GM12878 (cell line): ENCODE measurements around the gene CDCA7. TPM values are rescaled to one million over a fixed set of nuclear protein-coding genes. Genes with fewer than 3 reads are reported as not detected.

Source experiments
- ATAC-seq: fragments of 200-7000 bp; cut with Tn5 transposase; 3 replicates; pipeline ENCODE4 v1.9.1; 2020; ENCODE audit warnings: mild to moderate bottlenecking, moderate library complexity
- BruUV-seq: library from RNA; stranded (reverse); fragments of 400-500 nt; replicated peaks from 2 replicates; lab custom pipeline; 2021; lab: Mats Ljungman, UMichigan
- CTCF ChIA-PET: fragments of 300-600 bp; sonication (Branson Sonifier 250); formaldehyde crosslinking; extraction: SDS; loops from one replicate; lab custom pipeline; 2021; ENCODE audit warnings: inconsistent platforms; lab: Yijun Ruan, JAX
- POLR2A ChIA-PET: fragments of 350-600 bp; formaldehyde crosslinking; extraction: SDS; loops from one replicate; lab custom pipeline; 2021; ENCODE audit warnings: inconsistent platforms; lab: Charles Lee
- RAD21 ChIA-PET: fragments of 300-600 bp; sonication (Branson Sonifier 250); formaldehyde crosslinking; loops from one replicate; lab custom pipeline; 2023; ENCODE audit warnings: antibody characterized with exemption; ENCODE audit not compliant: unreplicated experiment; lab: Charles Lee
- SMC1A ChIA-PET: fragments of 300-600 bp; sonication (Branson Sonifier 250); formaldehyde crosslinking; loops from one replicate; lab custom pipeline; 2023; ENCODE audit not compliant: unreplicated experiment, uncharacterized antibody; lab: Charles Lee
- DNase-seq: peaks from one replicate; pipeline ENCODE4 v3.0.0-alpha.2; 2011; ENCODE audit warnings: low read depth, low spot score
- FAIRE-seq: peaks from 3 replicates; lab custom pipeline; 2011; peaks lifted over from hg19 to GRCh38; lab: Jason Lieb, UNC
- H2AFZ ChIP-seq: 2 replicates; pipeline ENCODE4 v1.6.0; 2011; ENCODE audit warnings: low read depth, low read length, control low read depth; ENCODE audit not compliant: control insufficient read depth
- H3K27ac ChIP-seq: 2 replicates; pipeline ENCODE4 v1.5.1; 2011; ENCODE audit warnings: control low read depth; ENCODE audit not compliant: control insufficient read depth, insufficient read depth
- H3K27me3 ChIP-seq, 2 experiments: replicated peaks in 1 of 2; 2 replicates each; pipeline versions ENCODE4 v1.6.0 to v1.6.1; 2011; ENCODE audit warnings: low read length in 1 of 2; ENCODE audit not compliant: control insufficient read depth in 2 of 2, insufficient read depth in 2 of 2
- H3K36me3 ChIP-seq, 2 experiments: 2 replicates each; pipeline ENCODE4 v1.5.1; 2011; ENCODE audit warnings: low read length in 1 of 2; ENCODE audit not compliant: control insufficient read depth in 2 of 2, insufficient read depth in 2 of 2
- H3K4me1 ChIP-seq: 2 replicates; pipeline ENCODE4 v1.6.1; 2011; ENCODE audit warnings: mild to moderate bottlenecking, low read length, moderate library complexity, mixed read lengths; ENCODE audit not compliant: control insufficient read depth, insufficient read depth
- H3K4me2 ChIP-seq: 2 replicates; pipeline ENCODE4 v1.6.0; 2011; ENCODE audit warnings: control low read depth; ENCODE audit not compliant: control insufficient read depth, insufficient read depth
- H3K4me3 ChIP-seq: fragments of 200-600 bp; sonication (generic); 2 replicates; pipeline ENCODE4 v1.5.1; 2016
- H3K79me2 ChIP-seq: 2 replicates; pipeline ENCODE4 v1.6.0; 2011; ENCODE audit warnings: low read length; ENCODE audit not compliant: control insufficient read depth, insufficient read depth
- H3K9ac ChIP-seq: 2 replicates; pipeline ENCODE4 v1.8.0; 2011; ENCODE audit warnings: low read length, control low read depth, mixed read lengths; ENCODE audit not compliant: control insufficient read depth, insufficient read depth
- H3K9me3 ChIP-seq: replicated peaks from 3 replicates; pipeline ENCODE4 v1.5.1; 2011; ENCODE audit warnings: mild to moderate bottlenecking, low read length; ENCODE audit not compliant: control insufficient read depth, insufficient read depth
- H4K20me1 ChIP-seq: 2 replicates; pipeline ENCODE4 v1.6.0; 2011; ENCODE audit not compliant: control insufficient read depth, insufficient read depth
- CBX3 ChIP-seq: fragments of 200-600 bp; sonication (generic); IDR thresholded peaks from 2 replicates; pipeline ENCODE4 v1.6.1; 2016; ENCODE audit warnings: low read depth, borderline replicate concordance
- CREB1 ChIP-seq: IDR thresholded peaks from 2 replicates; pipeline ENCODE4 v1.6.1; 2012; ENCODE audit warnings: low read depth, mild to moderate bottlenecking, inconsistent platforms
- EGR1 ChIP-seq, 2 experiments: IDR thresholded peaks; 1 replicate in 1 of 2; 2 replicates in 1 of 2; pipeline ENCODE4 v1.6.1; 2011 to 2012; ENCODE audit warnings: low read depth in 2 of 2, low read length in 2 of 2, borderline replicate concordance in 1 of 2, mild to moderate bottlenecking in 1 of 2, moderate library complexity in 1 of 2
- MEF2A ChIP-seq: IDR thresholded peaks from 2 replicates; pipeline ENCODE4 v1.6.1; 2011; ENCODE audit warnings: low read depth, mild to moderate bottlenecking, low read length, moderate library complexity; ENCODE audit not compliant: insufficient read depth
- MXI1 ChIP-seq: fragments of 150-350 bp; IDR thresholded peaks from 2 replicates; pipeline ENCODE4 v1.6.1; 2011; ENCODE audit warnings: low read depth, mild to moderate bottlenecking, inconsistent platforms, low read length, improper control_type of control experiment
- NFXL1 ChIP-seq: fragments of 450-650 bp; IDR thresholded peaks from 2 replicates; pipeline ENCODE4 v1.6.1; 2017; ENCODE audit warnings: antibody characterized with exemption, mild to moderate bottlenecking, borderline replicate concordance
- PAX5 ChIP-seq: IDR thresholded peaks from 2 replicates; pipeline ENCODE4 v1.6.1; 2011; ENCODE audit warnings: low read depth, low read length, borderline replicate concordance
- POLR2A ChIP-seq: IDR thresholded peaks from 2 replicates; pipeline ENCODE4 v1.6.1; 2011; ENCODE audit warnings: low read depth, mild to moderate bottlenecking, low read length
- RELA ChIP-seq: fragments of 450-650 bp; IDR thresholded peaks from 2 replicates; pipeline ENCODE4 v1.8.0; 2014; ENCODE audit warnings: borderline replicate concordance; ENCODE audit not compliant: partially characterized antibody
- SIN3A ChIP-seq: IDR thresholded peaks from 2 replicates; pipeline ENCODE4 v1.6.1; 2012; ENCODE audit warnings: low read depth, low read length, improper control_type of control experiment
- SP1 ChIP-seq: IDR thresholded peaks from one replicate; pipeline ENCODE4 v1.6.1; 2011; ENCODE audit warnings: low read depth, low read length
- TBL1XR1 ChIP-seq: IDR thresholded peaks from 2 replicates; pipeline ENCODE4 v1.6.1; 2012; ENCODE audit warnings: low read depth, low read length, improper control_type of control experiment
- ZNF24 ChIP-seq: fragments of 450-650 bp; IDR thresholded peaks from 2 replicates; pipeline ENCODE4 v1.6.1; 2017; ENCODE audit warnings: antibody characterized with exemption, mild to moderate bottlenecking
- ZNF274 ChIP-seq: IDR thresholded peaks from one replicate; pipeline ENCODE4 v1.8.0; 2011; ENCODE audit not compliant: insufficient read length, insufficient read depth
- ZNF384 ChIP-seq: IDR thresholded peaks from 2 replicates; pipeline ENCODE4 v1.6.1; 2012; ENCODE audit warnings: low read depth, mild to moderate bottlenecking, low read length, improper control_type of control experiment, borderline replicate concordance
- WGBS: methylation state at CpG from one replicate; pipeline ENCODE4 v1.1.6; 2016; ENCODE audit warnings: low lambda C conversion rate; ENCODE audit not compliant: insufficient replicate concordance, insufficient coverage; ENCODE audit errors: missing lambda C conversion rate; 5-methylcytosine and 5-hydroxymethylcytosine counted together
- in situ Hi-C: fragments of 300-500 bp; cut with MboI; formaldehyde crosslinking; loops from 9 replicates; pipeline ENCODE4 v1.14.3; 2018; ENCODE audit warnings: mixed read lengths
- intact Hi-C: fragments of 100-400 bp; cut with micrococcal nuclease; formaldehyde crosslinking; loops from one replicate; pipeline ENCODE4 v1.14.2; 2022; ENCODE audit not compliant: unreplicated experiment
- polyA plus RNA-seq, 11 experiments: library from polyadenylated mRNA; depleted of rRNA in 4 of 11; unstranded in 6 of 11; stranded (reverse) in 5 of 11; fragments of >200 nt; fragmentation: Nextera tagmentation in 4 of 11; fragmentation: Illumina TruSeq in 1 of 11; extraction: Ambion mirVana in 4 of 11; extraction: Trizol in 1 of 11; gene quantifications; 1 replicate in 1 of 11; 2 replicates in 10 of 11; pipeline versions ENCODE4 v1.2.1 to v1.2.3, GENCODE V29; 2011 to 2016; ENCODE audit warnings: inconsistent platforms in 2 of 11, missing spikeins in 2 of 11, low read depth in 1 of 11
- total RNA-seq, 4 experiments: library from RNA; depleted of rRNA in 3 of 4; stranded (reverse); fragments of >200 nt in 3 of 4; fragmentation: Illumina TruSeq in 1 of 4; extraction: Trizol in 1 of 4; gene quantifications; 2 replicates each; pipeline versions ENCODE4 v1.2.1 to v1.2.3, GENCODE V29; 2013 to 2021
- TF ChIP-seq, protein P1 (sequence below): fragments of 450-650 bp; IDR thresholded peaks from 2 replicates; pipeline ENCODE4 v1.6.1; 2017; ENCODE audit warnings: mild to moderate bottlenecking, moderate library complexity
- TF ChIP-seq, protein P2 (sequence below): fragments of 450-650 bp; conservative IDR thresholded peaks from 2 replicates; pipeline ENCODE4 v1.6.1; 2017; ENCODE audit warnings: mild to moderate bottlenecking, moderate library complexity

The CDCA7 gene
- total and polyA plus RNA-seq, 10 of the 15 experiments (the other 5 are each of a cell fraction or from before 2014, with no cell fraction given): 23.5 to 71.3 (median 40.8) TPM

DNA sequence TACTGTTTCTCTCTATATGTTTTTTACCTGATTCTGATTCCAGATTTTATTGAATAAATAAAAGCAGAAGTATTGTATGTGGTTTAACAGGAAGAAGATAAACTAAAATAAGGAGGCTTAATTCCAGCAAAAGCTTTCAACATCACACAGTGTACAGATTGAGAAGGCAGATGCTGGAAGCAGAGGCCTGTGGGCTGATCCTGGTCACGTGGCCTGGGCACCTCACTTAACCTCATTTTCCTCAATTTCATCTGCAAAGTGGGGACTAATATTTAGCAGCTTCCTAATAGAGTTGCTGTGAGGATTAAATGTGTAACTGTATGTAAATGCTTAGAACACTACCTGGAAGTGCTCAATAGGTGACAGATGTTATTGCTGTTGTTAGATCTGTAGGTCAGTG is 58.0 kb downstream of the CDCA7 start:
- H3K79me2 ChIP-seq: no peaks in the 10 kb centered on the region
- H3K27ac ChIP-seq: no peak overlapping the region
- H3K4me3 ChIP-seq: no peak overlapping the region
- H3K4me1 ChIP-seq: no peaks in the 10 kb centered on the region
- intact Hi-C loops (no loop called here), in situ Hi-C loops (no loop called here)
- H3K36me3 ChIP-seq: no peaks in the 10 kb centered on the region
- H3K9me3 ChIP-seq: no peaks in the 10 kb centered on the region
- no peaks in the 10 kb centered on the region for H4K20me1 ChIP-seq
- CTCF ChIA-PET: interaction anchor here (1.0 to 2.2 kb wide), 2 partner anchors 10 to 12 kb away, joined by 4 to 9 read pairs; no protein-coding TSS in a partner anchor
- RAD21 ChIA-PET: no interaction called here
- 0% methylated on average over 1 of the region's 1 CpG for WGBS
- no peak for TF ChIP-seq SIN3A
- TF ChIP-seq, protein P1, sequence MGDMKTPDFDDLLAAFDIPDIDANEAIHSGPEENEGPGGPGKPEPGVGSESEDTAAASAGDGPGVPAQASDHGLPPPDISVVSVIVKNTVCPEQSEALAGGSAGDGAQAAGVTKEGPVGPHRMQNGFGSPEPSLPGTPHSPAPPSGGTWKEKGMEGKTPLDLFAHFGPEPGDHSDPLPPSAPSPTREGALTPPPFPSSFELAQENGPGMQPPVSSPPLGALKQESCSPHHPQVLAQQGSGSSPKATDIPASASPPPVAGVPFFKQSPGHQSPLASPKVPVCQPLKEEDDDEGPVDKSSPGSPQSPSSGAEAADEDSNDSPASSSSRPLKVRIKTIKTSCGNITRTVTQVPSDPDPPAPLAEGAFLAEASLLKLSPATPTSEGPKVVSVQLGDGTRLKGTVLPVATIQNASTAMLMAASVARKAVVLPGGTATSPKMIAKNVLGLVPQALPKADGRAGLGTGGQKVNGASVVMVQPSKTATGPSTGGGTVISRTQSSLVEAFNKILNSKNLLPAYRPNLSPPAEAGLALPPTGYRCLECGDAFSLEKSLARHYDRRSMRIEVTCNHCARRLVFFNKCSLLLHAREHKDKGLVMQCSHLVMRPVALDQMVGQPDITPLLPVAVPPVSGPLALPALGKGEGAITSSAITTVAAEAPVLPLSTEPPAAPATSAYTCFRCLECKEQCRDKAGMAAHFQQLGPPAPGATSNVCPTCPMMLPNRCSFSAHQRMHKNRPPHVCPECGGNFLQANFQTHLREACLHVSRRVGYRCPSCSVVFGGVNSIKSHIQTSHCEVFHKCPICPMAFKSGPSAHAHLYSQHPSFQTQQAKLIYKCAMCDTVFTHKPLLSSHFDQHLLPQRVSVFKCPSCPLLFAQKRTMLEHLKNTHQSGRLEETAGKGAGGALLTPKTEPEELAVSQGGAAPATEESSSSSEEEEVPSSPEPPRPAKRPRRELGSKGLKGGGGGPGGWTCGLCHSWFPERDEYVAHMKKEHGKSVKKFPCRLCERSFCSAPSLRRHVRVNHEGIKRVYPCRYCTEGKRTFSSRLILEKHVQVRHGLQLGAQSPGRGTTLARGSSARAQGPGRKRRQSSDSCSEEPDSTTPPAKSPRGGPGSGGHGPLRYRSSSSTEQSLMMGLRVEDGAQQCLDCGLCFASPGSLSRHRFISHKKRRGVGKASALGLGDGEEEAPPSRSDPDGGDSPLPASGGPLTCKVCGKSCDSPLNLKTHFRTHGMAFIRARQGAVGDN: no peak
- no peak for TF ChIP-seq MXI1
- TF ChIP-seq TBL1XR1: no peak
- TF ChIP-seq EGR1 (IDR thresholded peaks at IDR 0.05; ENCODE audit: borderline replicate concordance in 1 of 2, low read depth in 2 of 2, low read length in 2 of 2): no peak
- no peak for TF ChIP-seq ZNF24
- no peak for TF ChIP-seq POLR2A
- no peak for TF ChIP-seq RELA
- TF ChIP-seq SP1: no peak
- no peak for TF ChIP-seq CREB1
- TF ChIP-seq CBX3: no peak
- no peak for TF ChIP-seq PAX5
- TF ChIP-seq ZNF274: no peak
- no peak for TF ChIP-seq NFXL1
- TF ChIP-seq, protein P2, sequence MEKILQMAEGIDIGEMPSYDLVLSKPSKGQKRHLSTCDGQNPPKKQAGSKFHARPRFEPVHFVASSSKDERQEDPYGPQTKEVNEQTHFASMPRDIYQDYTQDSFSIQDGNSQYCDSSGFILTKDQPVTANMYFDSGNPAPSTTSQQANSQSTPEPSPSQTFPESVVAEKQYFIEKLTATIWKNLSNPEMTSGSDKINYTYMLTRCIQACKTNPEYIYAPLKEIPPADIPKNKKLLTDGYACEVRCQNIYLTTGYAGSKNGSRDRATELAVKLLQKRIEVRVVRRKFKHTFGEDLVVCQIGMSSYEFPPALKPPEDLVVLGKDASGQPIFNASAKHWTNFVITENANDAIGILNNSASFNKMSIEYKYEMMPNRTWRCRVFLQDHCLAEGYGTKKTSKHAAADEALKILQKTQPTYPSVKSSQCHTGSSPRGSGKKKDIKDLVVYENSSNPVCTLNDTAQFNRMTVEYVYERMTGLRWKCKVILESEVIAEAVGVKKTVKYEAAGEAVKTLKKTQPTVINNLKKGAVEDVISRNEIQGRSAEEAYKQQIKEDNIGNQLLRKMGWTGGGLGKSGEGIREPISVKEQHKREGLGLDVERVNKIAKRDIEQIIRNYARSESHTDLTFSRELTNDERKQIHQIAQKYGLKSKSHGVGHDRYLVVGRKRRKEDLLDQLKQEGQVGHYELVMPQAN: no peak
- TF ChIP-seq ZNF384: no peak
- TF ChIP-seq MEF2A: no peak
- POLR2A ChIA-PET: interaction anchor here (0.7 kb wide), 1 partner anchor 373 kb away, joined by 3 read pairs; no protein-coding TSS in a partner anchor
- H3K27me3 ChIP-seq: no peaks in the 10 kb centered on the region
- no peak for ATAC-seq
- no peak for DNase-seq
- SMC1A ChIA-PET: no interaction called here
- FAIRE-seq: no peak
- no peak overlapping the region for H2AFZ ChIP-seq
- BruUV-seq: no TSS peak
- H3K9ac ChIP-seq: no peak overlapping the region
- H3K4me2 ChIP-seq: no peak overlapping the region
